Activated B cell treated with CpG ODN at 0.5 μM for 24 hours (primary cell): ENCODE data around the gene CCDC33. TPM values are rescaled to one million over a fixed set of nuclear protein-coding genes. Genes with fewer than 3 reads are reported as not detected.

Source experiments
- ATAC-seq: fragments of 200-7000 bp; cut with Tn5 transposase; one replicate; pipeline ENCODE4 v1.10.0; 2021; ENCODE audit warnings: low read depth, mild to moderate bottlenecking, moderate library complexity
- CTCF ChIA-PET: fragments of 350-600 bp; sonication (Branson Sonifier 250); formaldehyde crosslinking; loops from one replicate; lab custom pipeline; 2021; ENCODE audit warnings: antibody characterized with exemption; lab: Charles Lee
- POLR2A ChIA-PET: fragments of 350-600 bp; sonication (Branson Sonifier 250); formaldehyde crosslinking; loops from one replicate; lab custom pipeline; 2021; ENCODE audit warnings: antibody characterized with exemption; lab: Charles Lee
- DNase-seq: peaks from one replicate; pipeline ENCODE4 v3.0.0; 2022
- H3K27ac Mint-ChIP-seq: one replicate; pipeline ENCODE4 v1.8.0; 2020; ENCODE audit warnings: mixed read lengths
- H3K27me3 Mint-ChIP-seq: one replicate; pipeline ENCODE4 v1.8.0; 2021; ENCODE audit warnings: mixed read lengths
- H3K36me3 Mint-ChIP-seq: one replicate; pipeline ENCODE4 v1.8.0; 2021; ENCODE audit warnings: low read depth, mixed read lengths
- H3K4me1 Mint-ChIP-seq: one replicate; pipeline ENCODE4 v1.8.0; 2021; ENCODE audit warnings: mixed read lengths
- H3K4me3 Mint-ChIP-seq: one replicate; pipeline ENCODE4 v1.8.0; 2020; ENCODE audit warnings: mild to moderate bottlenecking, mixed read lengths
- H3K9me3 Mint-ChIP-seq: one replicate; pipeline ENCODE4 v1.8.0; 2020; ENCODE audit warnings: mixed read lengths
- CTCF ChIP-seq: fragments of 200-600 bp; IDR thresholded peaks from one replicate; pipeline ENCODE4 v1.8.0; 2022; ENCODE audit warnings: antibody characterized with exemption, mild to moderate bottlenecking
- intact Hi-C: fragments of 100-400 bp; cut with micrococcal nuclease; formaldehyde crosslinking; loops from one replicate; pipeline ENCODE4 v1.15.1; 2024
- total RNA-seq: library from RNA; stranded (reverse); gene quantifications from 2 replicates; pipeline ENCODE4 v1.2.3, GENCODE V29; 2022

CCDC33 gene
- total RNA-seq, 1 donor from 2014 or later, result not detected

GRCh38 chr15:74253211-74253921 is 17.2 kb downstream of the CCDC33 start:
- ATAC-seq (no peak), DNase-seq (no peak)
- H3K27ac Mint-ChIP-seq, result no peak overlapping the region
- H3K9me3 Mint-ChIP-seq, result no peaks in the 10 kb centered on the region
- peaks cover 5% of the 10 kb centered on the region for H3K27me3 Mint-ChIP-seq
- H3K4me1 Mint-ChIP-seq, result no peaks in the 10 kb centered on the region
- H3K36me3 Mint-ChIP-seq, result no peaks in the 10 kb centered on the region
- ChIA-PET CTCF (no interaction called here), POLR2A (no interaction called here)
- TF ChIP-seq CTCF, result no peak
- intact Hi-C loops, result no loop called here
- no peak overlapping the region for H3K4me3 Mint-ChIP-seq

- ATAC-seq, result no peak
- H3K4me1 Mint-ChIP-seq, result no peaks in the 10 kb centered on the region
- H3K27me3 Mint-ChIP-seq, result peaks cover 15% of the 10 kb centered on the region
- no peak overlapping the region for H3K27ac Mint-ChIP-seq
- intact Hi-C loops, result no loop called here
- CTCF ChIA-PET, result no interaction called here
- H3K4me3 Mint-ChIP-seq, result no peak overlapping the region
- POLR2A ChIA-PET, result no interaction called here
- DNase-seq, result no peak
- TF ChIP-seq CTCF, result no peak
- H3K9me3 Mint-ChIP-seq, result no peaks in the 10 kb centered on the region
- no peaks in the 10 kb centered on the region for H3K36me3 Mint-ChIP-seq
These were observed 21.0 kb downstream of the CCDC33 start for GRCh38 chr15:74257105-74257504.

- DNase-seq (no peak), ATAC-seq (no peak)
- peaks cover 15% of the 10 kb centered on the region for H3K27me3 Mint-ChIP-seq
- no peak overlapping the region for H3K4me3 Mint-ChIP-seq
- intact Hi-C loops, result no loop called here
- H3K4me1 Mint-ChIP-seq, result no peaks in the 10 kb centered on the region
- no peaks in the 10 kb centered on the region for H3K9me3 Mint-ChIP-seq
- ChIA-PET POLR2A (no interaction called here), CTCF (no interaction called here)
- TF ChIP-seq CTCF, result no peak
- H3K27ac Mint-ChIP-seq, result no peak overlapping the region
- no peaks in the 10 kb centered on the region for H3K36me3 Mint-ChIP-seq
These were observed 21.5 kb downstream of the CCDC33 start for GRCh38 chr15:74257623-74258022.

GRCh38 chr15:74258456-74259291 is 22.5 kb downstream of the CCDC33 start:
- POLR2A ChIA-PET, result no interaction called here
- ATAC-seq, result no peak
- no peak overlapping the region for H3K4me3 Mint-ChIP-seq

More at GRCh38 chr15:74258456-74259291, 22.5 kb downstream of the CCDC33 start:
- CTCF ChIA-PET, result no interaction called here
- no peak for DNase-seq
- intact Hi-C loops, result no loop called here
- Mint-ChIP-seq H3K36me3 (no peaks in the 10 kb centered on the region), H3K27ac (no peak overlapping the region), H3K9me3 (no peaks in the 10 kb centered on the region), H3K27me3 (peaks cover 18% of the 10 kb centered on the region), H3K4me1 (no peaks in the 10 kb centered on the region)
- TF ChIP-seq CTCF, result no peak
